GM06990 (cell line): Measurements from ENCODE around the gene MAP3K14.

Experiments
- DNase-seq: peaks from one replicate; pipeline ENCODE4 v3.0.0-alpha.2; 2011; ENCODE audit not compliant: insufficient read length; ENCODE audit errors: extremely low read depth
- H3K27me3 ChIP-seq: replicated peaks from 2 replicates; pipeline ENCODE4 v1.6.0; 2011; ENCODE audit warnings: low read length; ENCODE audit not compliant: control insufficient read depth, insufficient read depth
- H3K36me3 ChIP-seq: 2 replicates; pipeline ENCODE4 v1.5.1; 2011; ENCODE audit warnings: low read length; ENCODE audit not compliant: control insufficient read depth, insufficient read depth
- H3K4me3 ChIP-seq: replicated peaks from 2 replicates; pipeline ENCODE4 v1.5.1; 2011; ENCODE audit warnings: low read depth, mild to moderate bottlenecking, control low read depth, low read length
- TF ChIP-seq, protein P1 (sequence below): IDR thresholded peaks from 2 replicates; pipeline ENCODE4 v1.5.1; 2011; ENCODE audit warnings: low read length, control low read depth, mild to moderate bottlenecking, inconsistent platforms; ENCODE audit not compliant: insufficient read depth, poor library complexity, severe bottlenecking

The MAP3K14 gene

DNA sequence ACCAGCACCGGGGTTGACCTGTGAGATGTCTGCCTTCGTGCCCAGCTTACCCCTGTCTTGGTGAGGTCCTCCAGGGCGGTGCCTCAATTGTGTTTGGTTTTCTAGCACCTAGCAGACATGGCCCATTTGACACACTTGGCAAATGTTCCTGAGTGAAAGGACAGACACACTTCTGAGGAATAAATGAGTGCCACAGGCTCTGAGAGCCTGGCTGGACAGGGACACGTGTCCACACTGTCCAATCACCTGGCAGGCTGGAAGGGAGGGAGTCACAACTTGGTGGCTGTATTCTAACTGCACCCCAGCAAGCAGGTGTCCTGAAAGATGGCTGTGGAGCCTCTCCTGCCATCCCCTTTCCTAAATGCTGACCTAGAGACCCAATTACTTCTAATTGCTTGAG, 7.4 kb downstream of the MAP3K14 start:
- Histone ChIP-seq H3K27me3 (no peaks in the 10 kb centered on the region), H3K36me3 (peaks cover 9% of the 10 kb centered on the region), H3K4me3 (no peak overlapping the region)
- DNase-seq = no peak
- TF ChIP-seq, protein P1, sequence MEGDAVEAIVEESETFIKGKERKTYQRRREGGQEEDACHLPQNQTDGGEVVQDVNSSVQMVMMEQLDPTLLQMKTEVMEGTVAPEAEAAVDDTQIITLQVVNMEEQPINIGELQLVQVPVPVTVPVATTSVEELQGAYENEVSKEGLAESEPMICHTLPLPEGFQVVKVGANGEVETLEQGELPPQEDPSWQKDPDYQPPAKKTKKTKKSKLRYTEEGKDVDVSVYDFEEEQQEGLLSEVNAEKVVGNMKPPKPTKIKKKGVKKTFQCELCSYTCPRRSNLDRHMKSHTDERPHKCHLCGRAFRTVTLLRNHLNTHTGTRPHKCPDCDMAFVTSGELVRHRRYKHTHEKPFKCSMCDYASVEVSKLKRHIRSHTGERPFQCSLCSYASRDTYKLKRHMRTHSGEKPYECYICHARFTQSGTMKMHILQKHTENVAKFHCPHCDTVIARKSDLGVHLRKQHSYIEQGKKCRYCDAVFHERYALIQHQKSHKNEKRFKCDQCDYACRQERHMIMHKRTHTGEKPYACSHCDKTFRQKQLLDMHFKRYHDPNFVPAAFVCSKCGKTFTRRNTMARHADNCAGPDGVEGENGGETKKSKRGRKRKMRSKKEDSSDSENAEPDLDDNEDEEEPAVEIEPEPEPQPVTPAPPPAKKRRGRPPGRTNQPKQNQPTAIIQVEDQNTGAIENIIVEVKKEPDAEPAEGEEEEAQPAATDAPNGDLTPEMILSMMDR = no peak

DNA sequence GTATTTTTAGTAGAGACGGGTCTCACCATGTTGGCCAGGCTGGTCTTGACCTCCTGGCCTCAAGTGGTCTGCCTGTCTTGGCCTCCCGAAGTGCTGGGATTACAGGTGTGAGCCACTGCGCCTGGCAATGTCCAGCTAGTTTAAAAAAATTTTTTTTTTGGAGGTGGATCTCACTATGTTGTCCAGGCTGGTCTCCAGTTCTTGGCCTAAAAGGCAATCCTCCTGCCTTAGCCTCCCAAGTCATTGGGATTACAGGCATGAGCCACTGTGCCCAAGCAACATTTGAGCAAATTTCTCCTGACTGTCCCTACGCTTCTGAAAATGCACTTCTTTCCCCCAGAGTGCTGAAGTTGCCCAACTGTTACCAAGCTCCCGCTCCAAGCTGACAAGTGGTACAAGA, 8.0 kb downstream of the MAP3K14 start:
- H3K27me3 ChIP-seq = no peaks in the 10 kb centered on the region
- H3K4me3 ChIP-seq = no peak overlapping the region
- TF ChIP-seq, protein P1 = no peak
- DNase-seq = no peak
- H3K36me3 ChIP-seq = peaks cover 9% of the 10 kb centered on the region

DNA sequence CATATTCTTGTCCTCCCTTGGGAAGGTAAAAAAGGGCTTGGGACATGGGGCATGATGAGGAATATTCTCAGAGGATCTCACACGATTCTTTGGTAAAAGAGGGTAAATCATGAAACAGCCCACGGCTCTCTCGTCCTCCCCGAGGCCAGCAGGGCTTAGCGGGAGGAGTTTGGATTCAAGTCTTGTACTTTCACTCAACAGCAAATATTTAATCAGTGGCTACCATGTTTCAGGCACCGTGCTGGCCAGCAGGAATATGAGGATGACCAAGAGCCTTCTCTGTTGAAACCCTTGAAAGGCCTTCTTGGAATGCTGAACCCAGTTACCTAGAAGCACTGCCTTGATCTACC, 8.8 kb downstream of the MAP3K14 start:
- no peak for DNase-seq
- H3K27me3 ChIP-seq = no peaks in the 10 kb centered on the region
- H3K36me3 ChIP-seq = peaks cover 9% of the 10 kb centered on the region
- TF ChIP-seq, protein P1 = no peak
- peak overlapping the region; percentile 25 for H3K4me3 ChIP-seq

DNA sequence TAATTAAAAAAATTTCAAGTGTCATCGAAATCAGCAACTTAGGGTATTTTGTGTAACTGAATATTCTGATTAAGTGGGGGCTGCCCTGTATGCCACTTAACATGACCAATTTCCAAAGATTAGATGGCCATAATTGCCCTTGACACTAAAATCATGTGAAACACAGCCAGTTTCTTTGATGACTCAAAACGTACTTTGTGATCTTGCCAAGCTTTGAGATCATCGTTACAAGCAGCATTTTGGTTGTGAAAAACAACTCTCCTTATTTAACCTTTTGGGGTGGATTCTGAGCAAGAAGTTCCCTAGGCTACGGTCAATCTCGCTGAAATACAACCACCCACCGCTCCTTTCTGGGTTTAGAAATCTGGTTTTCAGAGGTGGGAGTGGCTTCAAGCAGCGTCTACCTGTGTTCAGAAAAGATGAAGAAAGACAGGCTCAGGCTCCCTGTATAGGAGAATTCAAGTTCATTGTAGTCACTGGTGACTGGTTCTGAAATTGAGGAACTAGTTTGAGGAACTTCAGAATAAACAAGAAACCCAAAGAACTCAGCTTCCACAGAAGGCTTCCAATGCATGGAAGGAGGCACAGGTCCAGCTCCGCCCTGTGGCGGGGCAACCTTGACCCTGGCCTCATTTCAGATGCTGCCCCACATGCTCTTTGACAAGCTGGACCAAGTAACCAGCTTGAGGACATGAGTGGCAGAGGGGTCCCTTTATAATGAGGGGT, 9.4 kb downstream of the MAP3K14 start:
- Histone ChIP-seq H3K4me3 (peak overlapping the region; percentile 25), H3K36me3 (peaks cover 9% of the 10 kb centered on the region), H3K27me3 (no peaks in the 10 kb centered on the region)
- DNase-seq = peak; percentile 76
- TF ChIP-seq, protein P1 = peak; percentile 8

DNA sequence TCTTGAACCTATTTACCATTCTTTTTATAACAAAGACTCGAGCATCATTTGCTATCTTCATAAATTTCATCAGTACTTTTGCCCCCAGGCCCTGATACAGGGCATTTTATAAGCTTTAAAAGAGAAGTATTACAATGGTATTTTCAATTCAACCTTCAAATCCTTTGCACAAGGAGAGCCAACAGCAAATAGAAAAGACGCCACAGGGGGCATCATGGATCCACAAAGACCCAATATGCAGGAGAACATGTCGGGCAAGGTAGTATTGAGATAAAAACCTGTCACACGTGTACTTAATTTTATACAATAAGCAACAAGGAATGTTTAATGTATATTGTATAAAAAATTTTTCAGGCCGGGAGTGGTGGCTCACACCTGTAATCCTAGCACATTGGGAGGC, 10.2 kb downstream of the MAP3K14 start:
- DNase-seq = no peak
- TF ChIP-seq, protein P1 = peak; percentile 7
- Histone ChIP-seq H3K27me3 (no peaks in the 10 kb centered on the region), H3K36me3 (peaks cover 9% of the 10 kb centered on the region), H3K4me3 (no peak overlapping the region)

DNA sequence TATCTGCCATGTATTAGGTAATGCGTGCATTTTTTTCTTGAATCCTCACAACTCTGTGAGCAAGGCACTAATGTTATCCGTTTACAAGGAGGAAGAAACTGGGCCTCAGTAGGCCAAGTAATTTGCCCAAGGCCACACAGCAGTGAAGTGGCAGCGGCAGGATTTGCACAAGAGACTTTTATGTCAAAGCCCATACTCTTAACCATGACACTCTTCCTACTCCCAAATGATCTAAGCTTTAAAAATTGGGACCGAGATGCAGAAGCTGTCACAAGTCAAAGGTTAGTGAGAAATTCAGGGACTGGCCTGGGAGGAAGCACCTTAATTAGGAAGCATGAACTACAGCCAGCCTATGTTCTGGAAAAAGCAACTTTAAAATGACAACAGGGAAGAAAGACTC, 10.7 kb downstream of the MAP3K14 start:
- H3K27me3 ChIP-seq = no peaks in the 10 kb centered on the region
- peaks cover 8% of the 10 kb centered on the region for H3K36me3 ChIP-seq
- no peak for DNase-seq
- H3K4me3 ChIP-seq = no peak overlapping the region
- TF ChIP-seq, protein P1 = no peak
